Stimulated activated CD8-positive, alpha-beta memory T cell treated with anti-CD3 and anti-CD28 coated beads, Interleukin-12 subunit alpha, Interleukin-12 subunit beta, amount 100 ng/mL, for 24 hours (primary cell): ENCODE measurements around the gene PHLDB2.

Experiments used
- DNase-seq: peaks from one replicate; pipeline ENCODE4 v3.0.0-alpha.2; 2020; ENCODE audit errors: extremely low read depth

PHLDB2 gene

GRCh38 chr3:111851511-111851954, 7.5 kb upstream of the PHLDB2 start:
- DNase-seq = no peak

- DNase-seq = no peak
These were observed 6.5 kb upstream of the PHLDB2 start for GRCh38 chr3:111852540-111852939.

GRCh38 chr3:111853068-111853467, 6.0 kb upstream of the PHLDB2 start:
- DNase-seq = no peak

- no peak for DNase-seq
These were observed 4.1 kb upstream of the PHLDB2 start for GRCh38 chr3:111854990-111855389.

GRCh38 chr3:111856501-111856900, 2.6 kb upstream of the PHLDB2 start:
- no peak for DNase-seq

GRCh38 chr3:111857474-111857873, 1.6 kb upstream of the PHLDB2 start:
- no peak for DNase-seq

- no peak for DNase-seq
These were observed 423 bp upstream of the PHLDB2 start for GRCh38 chr3:111858642-111859041.

- no peak for DNase-seq
These were observed 1.2 kb downstream of the PHLDB2 start for GRCh38 chr3:111859974-111860859.

GRCh38 chr3:111861391-111861790, 2.3 kb downstream of the PHLDB2 start:
- DNase-seq = no peak

GRCh38 chr3:111862415-111862814, 3.4 kb downstream of the PHLDB2 start:
- no peak for DNase-seq

GRCh38 chr3:111862974-111863373, 3.9 kb downstream of the PHLDB2 start:
- no peak for DNase-seq

GRCh38 chr3:111863942-111864694, 5.1 kb downstream of the PHLDB2 start:
- DNase-seq = no peak

- DNase-seq = no peak
These were observed 6.0 kb downstream of the PHLDB2 start for GRCh38 chr3:111864821-111865656.

GRCh38 chr3:111867889-111868426, 8.9 kb downstream of the PHLDB2 start:
- DNase-seq = no peak

GRCh38 chr3:111870620-111871019, 11.6 kb downstream of the PHLDB2 start:
- no peak for DNase-seq

- DNase-seq = no peak
These were observed 13.0 kb downstream of the PHLDB2 start for GRCh38 chr3:111871809-111872623.

GRCh38 chr3:111872979-111873378, 13.9 kb downstream of the PHLDB2 start:
- DNase-seq = no peak

GRCh38 chr3:111874177-111874820, 15.2 kb downstream of the PHLDB2 start:
- no peak for DNase-seq

GRCh38 chr3:111881480-111881879, 22.4 kb downstream of the PHLDB2 start:
- DNase-seq = no peak

- DNase-seq = no peak
These were observed 23.1 kb downstream of the PHLDB2 start for GRCh38 chr3:111882194-111882593.
